MM.1S (cell line): ENCODE measurements around the gene PTPRK.

ENCODE experiments used
- CTCF ChIP-seq: fragments of 300-600 bp; sonication (generic); IDR thresholded peaks from 2 replicates; pipeline ENCODE4 v1.5.1; 2016; ENCODE audit warnings: antibody characterized with exemption, low read length, mixed read lengths
- EZH2 ChIP-seq: fragments of 300-600 bp; sonication (generic); optimal IDR thresholded peaks from 2 replicates; pipeline ENCODE3; 2017; ENCODE audit warnings: low read depth, mild to moderate bottlenecking, antibody characterized with exemption, low read length, mixed read lengths
- EZH2phosphoT487 ChIP-seq: fragments of 300-600 bp; sonication (generic); IDR thresholded peaks from 2 replicates; pipeline ENCODE4 v1.6.1; 2018; ENCODE audit warnings: antibody characterized with exemption, low read length

DNA sequence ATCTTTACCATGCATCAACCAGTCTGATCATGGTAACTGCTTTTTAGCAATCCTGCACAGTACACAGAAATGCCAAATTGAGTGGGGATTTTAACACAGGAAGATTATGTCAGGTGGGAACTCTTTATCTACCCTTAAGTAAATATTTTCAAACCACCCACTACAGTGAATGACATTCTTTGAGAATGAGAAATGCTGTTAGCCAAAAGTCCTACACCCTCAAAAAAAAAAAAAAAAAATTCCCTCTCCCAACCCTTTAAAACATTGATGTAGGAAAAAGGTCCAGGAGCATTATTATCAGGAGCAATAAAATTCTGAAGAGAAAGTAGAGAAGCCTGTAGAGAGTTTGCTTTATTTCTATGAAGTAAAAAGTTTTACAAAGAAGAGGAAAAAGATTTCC is 312.3 kb downstream of the PTPRK start:
- TF ChIP-seq CTCF (no peak), EZH2 (no peak), EZH2phosphoT487 (no peak)
